DND-41 (cell line): ENCODE data around the gene SLAMF1.

Experiments used
- ATAC-seq: fragments of 200-7000 bp; cut with Tn5 transposase; 3 replicates; pipeline ENCODE4 v1.9.1; 2021; ENCODE audit warnings: low read depth; ENCODE audit not compliant: insufficient read depth
- DNase-seq: peaks from one replicate; pipeline ENCODE4 v3.0.0-alpha.2; 2020
- H2AFZ ChIP-seq: 2 replicates; pipeline ENCODE4 v1.6.0; 2012; ENCODE audit warnings: low read depth, low read length
- H3K27ac ChIP-seq: 2 replicates; pipeline ENCODE4 v1.5.1; 2012; ENCODE audit warnings: low read length, inconsistent platforms
- H3K27me3 ChIP-seq: fragments of 200-600 bp; sonication (generic); 2 replicates; pipeline ENCODE4 v1.6.0; 2012; ENCODE audit warnings: low read length, mild to moderate bottlenecking, inconsistent platforms; ENCODE audit not compliant: insufficient read depth, poor library complexity
- H3K36me3 ChIP-seq: 2 replicates; pipeline ENCODE4 v1.5.1; 2012; ENCODE audit warnings: low read length, inconsistent platforms; ENCODE audit not compliant: insufficient read depth
- H3K4me1 ChIP-seq: 2 replicates; pipeline ENCODE4 v1.5.1; 2012; ENCODE audit warnings: mild to moderate bottlenecking, low read length; ENCODE audit not compliant: insufficient read depth
- H3K4me2 ChIP-seq: 2 replicates; pipeline ENCODE4 v1.6.0; 2012; ENCODE audit warnings: mild to moderate bottlenecking, moderate library complexity, low read length, inconsistent platforms; ENCODE audit not compliant: insufficient read depth
- H3K4me3 ChIP-seq, 2 experiments: fragments of 200-600 bp in 1 of 2; shearing (Covaris generic) in 1 of 2; 2 replicates each; pipeline ENCODE4 v1.5.1; 2012 to 2016; ENCODE audit warnings: inconsistent platforms in 2 of 2, low read length in 2 of 2, mild to moderate bottlenecking in 2 of 2, low read depth in 1 of 2, moderate library complexity in 1 of 2
- H3K79me2 ChIP-seq: 2 replicates; pipeline ENCODE4 v1.6.0; 2012; ENCODE audit warnings: low read length, inconsistent platforms; ENCODE audit not compliant: insufficient read depth
- H3K9ac ChIP-seq: 2 replicates; pipeline ENCODE4 v1.6.0; 2012; ENCODE audit warnings: low read depth, mild to moderate bottlenecking, inconsistent platforms, low read length, moderate library complexity
- H3K9me3 ChIP-seq: 2 replicates; pipeline ENCODE4 v1.5.1; 2012; ENCODE audit warnings: low read length, moderate library complexity, mild to moderate bottlenecking, inconsistent platforms; ENCODE audit not compliant: insufficient read depth, severe bottlenecking
- H4K20me1 ChIP-seq: 2 replicates; pipeline ENCODE4 v1.6.0; 2012; ENCODE audit warnings: low read length; ENCODE audit not compliant: insufficient read depth
- EZH2 ChIP-seq: IDR thresholded peaks from 3 replicates; pipeline ENCODE4 v1.6.1; 2012; ENCODE audit warnings: borderline replicate concordance, low read depth, mild to moderate bottlenecking, moderate library complexity, low read length, inconsistent platforms; ENCODE audit not compliant: severe bottlenecking
- TF ChIP-seq, protein P1 (sequence below): IDR thresholded peaks from 2 replicates; pipeline ENCODE4 v1.5.1; 2012; ENCODE audit warnings: borderline replicate concordance, low read length, moderate library complexity, mild to moderate bottlenecking; ENCODE audit not compliant: poor library complexity, severe bottlenecking; ENCODE audit errors: extremely low read depth

Gene SLAMF1

DNA sequence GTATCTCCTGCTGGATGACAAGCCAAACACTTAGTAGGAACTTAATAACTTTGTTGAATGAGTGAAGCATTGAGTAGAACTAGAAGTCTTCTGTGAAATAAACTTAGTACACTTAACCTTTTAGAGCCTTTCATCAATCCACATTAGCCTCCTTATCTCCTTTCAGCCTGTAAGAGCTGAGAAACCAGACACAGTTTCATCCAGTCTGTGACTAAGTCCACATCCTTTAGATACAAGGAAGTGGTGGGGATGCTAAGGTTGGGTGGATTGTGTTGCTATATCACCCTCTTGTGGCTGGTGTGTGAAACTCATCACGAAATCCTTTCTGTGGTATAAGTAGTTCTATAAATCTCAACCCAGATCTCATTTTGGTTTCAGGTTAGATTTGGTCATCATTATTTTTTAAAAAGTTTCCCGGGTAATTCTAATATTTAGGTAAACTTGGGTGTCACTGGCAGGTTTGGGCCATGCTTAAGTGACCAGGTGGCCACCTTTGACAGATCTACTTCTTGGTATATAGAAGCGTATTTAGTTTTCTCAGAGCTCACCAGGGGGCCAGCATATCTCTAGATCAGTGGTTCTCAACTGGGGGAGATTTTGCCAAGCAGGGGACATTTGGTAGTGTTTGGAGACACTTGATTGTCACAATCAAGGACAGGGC lies 39.7 kb downstream of the SLAMF1 start:
- Histone ChIP-seq H3K4me3 (no peak overlapping the region), H3K79me2 (no peaks in the 10 kb centered on the region), H3K27me3 (no peaks in the 10 kb centered on the region), H3K9me3 (no peaks in the 10 kb centered on the region), H3K27ac (peak overlapping the region; percentile 73), H3K9ac (peak overlapping the region; percentile 10; the same call in 1 of the 2 replicates), H3K4me1 (peaks cover 30% of the 10 kb centered on the region), H3K36me3 (no peaks in the 10 kb centered on the region), H2AFZ (peak overlapping the region; percentile 37), H4K20me1 (no peaks in the 10 kb centered on the region), H3K4me2 (no peak overlapping the region)
- ATAC-seq (peak; percentile 98), DNase-seq (peak; percentile 81)
- no peak for TF ChIP-seq EZH2
- TF ChIP-seq, protein P1, sequence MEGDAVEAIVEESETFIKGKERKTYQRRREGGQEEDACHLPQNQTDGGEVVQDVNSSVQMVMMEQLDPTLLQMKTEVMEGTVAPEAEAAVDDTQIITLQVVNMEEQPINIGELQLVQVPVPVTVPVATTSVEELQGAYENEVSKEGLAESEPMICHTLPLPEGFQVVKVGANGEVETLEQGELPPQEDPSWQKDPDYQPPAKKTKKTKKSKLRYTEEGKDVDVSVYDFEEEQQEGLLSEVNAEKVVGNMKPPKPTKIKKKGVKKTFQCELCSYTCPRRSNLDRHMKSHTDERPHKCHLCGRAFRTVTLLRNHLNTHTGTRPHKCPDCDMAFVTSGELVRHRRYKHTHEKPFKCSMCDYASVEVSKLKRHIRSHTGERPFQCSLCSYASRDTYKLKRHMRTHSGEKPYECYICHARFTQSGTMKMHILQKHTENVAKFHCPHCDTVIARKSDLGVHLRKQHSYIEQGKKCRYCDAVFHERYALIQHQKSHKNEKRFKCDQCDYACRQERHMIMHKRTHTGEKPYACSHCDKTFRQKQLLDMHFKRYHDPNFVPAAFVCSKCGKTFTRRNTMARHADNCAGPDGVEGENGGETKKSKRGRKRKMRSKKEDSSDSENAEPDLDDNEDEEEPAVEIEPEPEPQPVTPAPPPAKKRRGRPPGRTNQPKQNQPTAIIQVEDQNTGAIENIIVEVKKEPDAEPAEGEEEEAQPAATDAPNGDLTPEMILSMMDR: peak; percentile 90

DNA sequence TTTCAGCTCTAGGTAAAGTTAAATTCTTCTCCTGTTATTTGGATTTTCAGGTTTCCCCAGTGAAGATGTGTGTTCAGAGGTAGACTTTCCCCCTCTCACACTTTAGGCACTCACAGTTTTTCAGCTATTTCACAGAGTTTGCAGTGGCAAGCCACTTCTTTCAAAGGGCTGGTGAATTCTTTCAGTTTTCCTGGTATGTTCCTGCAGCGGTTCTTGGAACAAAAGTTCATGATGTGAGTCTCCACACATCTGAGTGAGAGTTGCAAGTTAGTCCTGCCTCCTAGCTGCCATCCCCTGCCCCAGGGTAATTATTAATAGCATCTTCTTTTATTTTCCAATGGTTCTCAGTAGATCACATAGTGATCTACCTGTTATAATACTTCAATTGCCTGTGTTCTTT lies 40.2 kb downstream of the SLAMF1 start:
- Histone ChIP-seq H3K9me3 (peaks cover 2% of the 10 kb centered on the region), H3K4me3 (no peak overlapping the region), H3K4me2 (no peak overlapping the region), H4K20me1 (no peaks in the 10 kb centered on the region), H3K4me1 (peaks cover 30% of the 10 kb centered on the region), H3K36me3 (no peaks in the 10 kb centered on the region), H3K27ac (peak overlapping the region; percentile 73), H3K27me3 (no peaks in the 10 kb centered on the region), H3K9ac (peak overlapping the region; percentile 10), H3K79me2 (no peaks in the 10 kb centered on the region), H2AFZ (peak overlapping the region; percentile 37)
- ATAC-seq (peak; percentile 22), DNase-seq (no peak)
- TF ChIP-seq, protein P1: no peak
- TF ChIP-seq EZH2: no peak

DNA sequence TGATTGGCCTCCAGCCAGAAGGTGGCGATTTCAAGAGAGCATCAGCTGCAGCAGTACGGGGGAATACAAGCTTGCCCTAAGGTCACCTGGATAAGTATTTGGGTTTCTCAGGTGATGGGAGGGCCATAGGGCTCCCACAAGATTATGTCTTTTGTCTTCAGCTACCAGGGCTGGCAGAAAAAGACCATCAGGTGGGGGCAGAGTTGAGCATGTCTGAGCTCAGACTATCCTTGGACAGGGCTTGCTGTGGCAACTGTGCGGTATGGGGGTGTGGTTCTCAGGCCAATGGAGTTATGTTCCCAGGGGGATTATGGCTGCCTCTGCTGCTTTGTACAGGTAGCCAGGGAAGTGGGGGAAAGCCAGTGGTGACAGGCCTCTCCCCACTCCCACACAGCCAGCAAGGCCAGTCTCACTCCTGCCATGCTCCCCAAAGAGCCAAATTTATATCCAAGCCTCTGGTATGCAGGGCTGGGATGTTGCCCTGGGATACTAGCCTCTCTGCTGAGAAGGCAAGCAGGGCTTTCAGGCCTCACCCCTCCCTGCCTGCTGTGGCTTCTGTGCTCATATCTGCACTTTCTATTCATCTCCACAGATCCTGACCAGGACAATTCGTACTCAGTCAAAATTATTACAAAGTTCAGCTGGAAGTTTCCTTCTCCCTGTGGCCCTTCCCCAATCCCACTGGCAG lies 40.9 kb downstream of the SLAMF1 start:
- no peak for DNase-seq

More for the DNA sequence above, 40.9 kb downstream of the SLAMF1 start:
- Histone ChIP-seq H3K9me3 (peaks cover 6% of the 10 kb centered on the region), H3K36me3 (no peaks in the 10 kb centered on the region), H3K27ac (peak overlapping the region; percentile 73), H4K20me1 (no peaks in the 10 kb centered on the region), H3K9ac (no peak overlapping the region), H3K4me3 (no peak overlapping the region), H3K4me2 (no peak overlapping the region), H3K27me3 (no peaks in the 10 kb centered on the region), H2AFZ (0 out of 2 replicates have a peak overlapping the region, but pooled peaks have one; percentile 27), H3K79me2 (no peaks in the 10 kb centered on the region), H3K4me1 (peaks cover 30% of the 10 kb centered on the region)
- no peak for ATAC-seq
- TF ChIP-seq, protein P1: no peak
- no peak for TF ChIP-seq EZH2
